MM.1S (cell line): ENCODE data around the gene WDSUB1.

ENCODE experiments used
- EZH2 ChIP-seq: fragments of 300-600 bp; sonication (generic); optimal IDR thresholded peaks from 2 replicates; pipeline ENCODE3; 2017; ENCODE audit warnings: low read depth, mild to moderate bottlenecking, antibody characterized with exemption, low read length, mixed read lengths
- EZH2phosphoT487 ChIP-seq: fragments of 300-600 bp; sonication (generic); IDR thresholded peaks from 2 replicates; pipeline ENCODE4 v1.6.1; 2018; ENCODE audit warnings: antibody characterized with exemption, low read length
- TF ChIP-seq, protein P1 (sequence below): fragments of 300-600 bp; sonication (generic); IDR thresholded peaks from 2 replicates; pipeline ENCODE4 v1.5.1; 2016; ENCODE audit warnings: antibody characterized with exemption, low read length, mixed read lengths

DNA sequence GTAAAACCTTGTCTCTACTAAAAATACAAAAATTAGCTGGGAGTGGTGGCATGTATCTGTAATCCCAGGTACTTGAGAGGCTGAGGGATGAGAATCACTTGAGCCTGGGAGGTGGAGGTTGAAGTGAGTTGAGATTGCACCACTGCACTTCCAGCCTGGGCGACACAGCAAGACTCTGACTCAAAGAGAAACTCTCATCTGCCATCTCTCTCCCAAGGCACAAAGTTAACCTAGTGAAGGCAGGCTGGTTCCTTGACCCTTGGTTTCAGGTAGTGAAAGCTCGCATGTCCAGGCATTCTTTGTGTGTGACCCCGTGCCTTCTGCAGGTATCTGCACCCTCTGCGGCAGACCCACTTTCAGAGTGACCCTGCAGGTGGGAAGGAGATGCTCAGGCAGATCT is 100.0 kb downstream of the WDSUB1 start:
- TF ChIP-seq, protein P1, sequence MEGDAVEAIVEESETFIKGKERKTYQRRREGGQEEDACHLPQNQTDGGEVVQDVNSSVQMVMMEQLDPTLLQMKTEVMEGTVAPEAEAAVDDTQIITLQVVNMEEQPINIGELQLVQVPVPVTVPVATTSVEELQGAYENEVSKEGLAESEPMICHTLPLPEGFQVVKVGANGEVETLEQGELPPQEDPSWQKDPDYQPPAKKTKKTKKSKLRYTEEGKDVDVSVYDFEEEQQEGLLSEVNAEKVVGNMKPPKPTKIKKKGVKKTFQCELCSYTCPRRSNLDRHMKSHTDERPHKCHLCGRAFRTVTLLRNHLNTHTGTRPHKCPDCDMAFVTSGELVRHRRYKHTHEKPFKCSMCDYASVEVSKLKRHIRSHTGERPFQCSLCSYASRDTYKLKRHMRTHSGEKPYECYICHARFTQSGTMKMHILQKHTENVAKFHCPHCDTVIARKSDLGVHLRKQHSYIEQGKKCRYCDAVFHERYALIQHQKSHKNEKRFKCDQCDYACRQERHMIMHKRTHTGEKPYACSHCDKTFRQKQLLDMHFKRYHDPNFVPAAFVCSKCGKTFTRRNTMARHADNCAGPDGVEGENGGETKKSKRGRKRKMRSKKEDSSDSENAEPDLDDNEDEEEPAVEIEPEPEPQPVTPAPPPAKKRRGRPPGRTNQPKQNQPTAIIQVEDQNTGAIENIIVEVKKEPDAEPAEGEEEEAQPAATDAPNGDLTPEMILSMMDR, result no peak
- TF ChIP-seq EZH2 (no peak), EZH2phosphoT487 (no peak)
